ENCODE data around the gene TNFSF10. TPM values are rescaled to one million over a fixed set of nuclear protein-coding genes. Genes with fewer than 3 reads are reported as not detected.

Gene TNFSF10
- total RNA-seq, 1 experiment from 2014 or later: 2.2 TPM

DNA sequence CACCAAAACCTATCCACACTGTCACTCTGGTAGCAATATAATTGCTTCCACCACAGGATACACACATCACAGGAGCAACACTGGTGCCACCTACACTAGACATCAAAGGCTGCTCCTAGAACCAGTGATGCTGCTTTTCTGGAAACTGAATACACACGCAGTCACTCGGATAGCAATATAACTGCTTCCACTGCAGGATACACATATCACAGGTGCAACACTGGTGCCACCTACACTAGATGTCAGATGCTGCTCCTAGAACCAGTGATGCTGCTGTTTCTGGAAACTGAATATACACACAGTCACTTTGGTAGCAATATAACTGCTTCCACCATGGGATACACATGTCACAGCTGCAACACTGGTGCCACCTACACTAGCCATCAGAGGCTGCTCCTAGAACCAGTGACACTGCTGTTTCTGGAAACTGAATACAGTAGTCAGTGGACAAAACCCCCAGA, 6.9 kb upstream of the TNFSF10 start:
- no peaks in the 10 kb centered on the region for H3K9me3 ChIP-seq (ENCODE audit: control insufficient read depth, insufficient read depth, low read depth, low read length)
- no TSS peak for BruUV-seq (replicated peaks)
- no peaks in the 10 kb centered on the region for H3K4me1 ChIP-seq (ENCODE audit: control insufficient read depth, insufficient read depth, low read length)
- no peaks in the 10 kb centered on the region for H3K27me3 ChIP-seq (ENCODE audit: control insufficient read depth, insufficient read depth, low read length)
- ATAC-seq (0 out of 2 replicates have a peak, but pooled peaks have one; percentile 34), DNase-seq (ENCODE audit: low read depth, low spot score) (no peak)
- ChIA-PET POLR2A (no interaction called here), CTCF (no interaction called here)
- intact Hi-C loops (cut with micrococcal nuclease; ENCODE audit: unreplicated experiment): no loop called here
- no peak overlapping the region for H3K4me3 ChIP-seq (ENCODE audit: low read depth in 2 of 2, low read length in 2 of 2)
- no peak overlapping the region for H3K27ac ChIP-seq (ENCODE audit: low read length)
- TF ChIP-seq, protein P1, sequence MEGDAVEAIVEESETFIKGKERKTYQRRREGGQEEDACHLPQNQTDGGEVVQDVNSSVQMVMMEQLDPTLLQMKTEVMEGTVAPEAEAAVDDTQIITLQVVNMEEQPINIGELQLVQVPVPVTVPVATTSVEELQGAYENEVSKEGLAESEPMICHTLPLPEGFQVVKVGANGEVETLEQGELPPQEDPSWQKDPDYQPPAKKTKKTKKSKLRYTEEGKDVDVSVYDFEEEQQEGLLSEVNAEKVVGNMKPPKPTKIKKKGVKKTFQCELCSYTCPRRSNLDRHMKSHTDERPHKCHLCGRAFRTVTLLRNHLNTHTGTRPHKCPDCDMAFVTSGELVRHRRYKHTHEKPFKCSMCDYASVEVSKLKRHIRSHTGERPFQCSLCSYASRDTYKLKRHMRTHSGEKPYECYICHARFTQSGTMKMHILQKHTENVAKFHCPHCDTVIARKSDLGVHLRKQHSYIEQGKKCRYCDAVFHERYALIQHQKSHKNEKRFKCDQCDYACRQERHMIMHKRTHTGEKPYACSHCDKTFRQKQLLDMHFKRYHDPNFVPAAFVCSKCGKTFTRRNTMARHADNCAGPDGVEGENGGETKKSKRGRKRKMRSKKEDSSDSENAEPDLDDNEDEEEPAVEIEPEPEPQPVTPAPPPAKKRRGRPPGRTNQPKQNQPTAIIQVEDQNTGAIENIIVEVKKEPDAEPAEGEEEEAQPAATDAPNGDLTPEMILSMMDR (IDR thresholded peaks at IDR 0.05): no peak
- TF ChIP-seq, protein P2, sequence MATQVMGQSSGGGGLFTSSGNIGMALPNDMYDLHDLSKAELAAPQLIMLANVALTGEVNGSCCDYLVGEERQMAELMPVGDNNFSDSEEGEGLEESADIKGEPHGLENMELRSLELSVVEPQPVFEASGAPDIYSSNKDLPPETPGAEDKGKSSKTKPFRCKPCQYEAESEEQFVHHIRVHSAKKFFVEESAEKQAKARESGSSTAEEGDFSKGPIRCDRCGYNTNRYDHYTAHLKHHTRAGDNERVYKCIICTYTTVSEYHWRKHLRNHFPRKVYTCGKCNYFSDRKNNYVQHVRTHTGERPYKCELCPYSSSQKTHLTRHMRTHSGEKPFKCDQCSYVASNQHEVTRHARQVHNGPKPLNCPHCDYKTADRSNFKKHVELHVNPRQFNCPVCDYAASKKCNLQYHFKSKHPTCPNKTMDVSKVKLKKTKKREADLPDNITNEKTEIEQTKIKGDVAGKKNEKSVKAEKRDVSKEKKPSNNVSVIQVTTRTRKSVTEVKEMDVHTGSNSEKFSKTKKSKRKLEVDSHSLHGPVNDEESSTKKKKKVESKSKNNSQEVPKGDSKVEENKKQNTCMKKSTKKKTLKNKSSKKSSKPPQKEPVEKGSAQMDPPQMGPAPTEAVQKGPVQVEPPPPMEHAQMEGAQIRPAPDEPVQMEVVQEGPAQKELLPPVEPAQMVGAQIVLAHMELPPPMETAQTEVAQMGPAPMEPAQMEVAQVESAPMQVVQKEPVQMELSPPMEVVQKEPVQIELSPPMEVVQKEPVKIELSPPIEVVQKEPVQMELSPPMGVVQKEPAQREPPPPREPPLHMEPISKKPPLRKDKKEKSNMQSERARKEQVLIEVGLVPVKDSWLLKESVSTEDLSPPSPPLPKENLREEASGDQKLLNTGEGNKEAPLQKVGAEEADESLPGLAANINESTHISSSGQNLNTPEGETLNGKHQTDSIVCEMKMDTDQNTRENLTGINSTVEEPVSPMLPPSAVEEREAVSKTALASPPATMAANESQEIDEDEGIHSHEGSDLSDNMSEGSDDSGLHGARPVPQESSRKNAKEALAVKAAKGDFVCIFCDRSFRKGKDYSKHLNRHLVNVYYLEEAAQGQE (IDR thresholded peaks at IDR 0.05; ENCODE audit: insufficient read depth in 1 of 2, low read depth in 2 of 2, low read length in 1 of 2): no peak
- TF ChIP-seq POLR2AphosphoS5 (IDR thresholded peaks at IDR 0.05; ENCODE audit: low read depth, low read length) (no peak), SIN3A (IDR thresholded peaks at IDR 0.05; ENCODE audit: borderline replicate concordance, insufficient read depth, low read depth, low read length) (no peak), TCF7L2 (IDR thresholded peaks at IDR 0.05; ENCODE audit: low read depth, low read length) (no peak)
- in situ Hi-C loops (cut with HindIII; ENCODE audit: low pct_unique_long_range_greater_than_20kb, low sequenced_read_pairs): no loop called here
- no peaks in the 10 kb centered on the region for H3K36me3 ChIP-seq (ENCODE audit: control insufficient read depth, insufficient read depth, low read length)

DNA sequence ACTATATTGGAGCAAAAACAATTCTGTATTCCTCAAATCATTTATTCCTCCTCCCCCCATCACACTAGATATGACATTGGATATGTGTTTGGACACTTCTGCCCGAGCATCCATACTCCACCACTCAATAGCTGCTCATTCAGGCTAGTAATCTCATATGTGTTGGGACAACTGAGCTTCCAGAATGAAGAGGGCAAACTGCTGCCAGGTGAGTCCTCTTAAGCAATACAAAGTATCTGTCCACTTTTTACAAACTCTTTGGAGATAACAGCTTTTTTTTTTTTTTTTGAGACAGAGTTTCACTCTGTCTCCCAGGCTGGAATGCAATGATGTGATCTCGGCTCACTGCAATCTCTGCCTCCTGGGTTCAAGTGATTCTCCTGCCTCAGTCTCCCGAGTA, 5.4 kb upstream of the TNFSF10 start:
- BruUV-seq (replicated peaks): no TSS peak
- ChIA-PET POLR2A (interaction anchor here (0.6 kb wide), 2 partner anchors 36 to 593 kb away, joined by 3 to 5 read pairs; no protein-coding TSS in a partner anchor), CTCF (no interaction called here)
- Histone ChIP-seq H3K36me3 (ENCODE audit: control insufficient read depth, insufficient read depth, low read length) (no peaks in the 10 kb centered on the region), H3K4me1 (ENCODE audit: control insufficient read depth, insufficient read depth, low read length) (no peaks in the 10 kb centered on the region), H3K27me3 (ENCODE audit: control insufficient read depth, insufficient read depth, low read length) (no peaks in the 10 kb centered on the region), H3K9me3 (ENCODE audit: control insufficient read depth, insufficient read depth, low read depth, low read length) (no peaks in the 10 kb centered on the region), H3K27ac (ENCODE audit: low read length) (no peak overlapping the region), H3K4me3 (ENCODE audit: low read depth in 2 of 2, low read length in 2 of 2) (no peak overlapping the region)
- intact Hi-C loops (cut with micrococcal nuclease; ENCODE audit: unreplicated experiment) (no loop called here), in situ Hi-C loops (cut with HindIII; ENCODE audit: low pct_unique_long_range_greater_than_20kb, low sequenced_read_pairs) (no loop called here)
- TF ChIP-seq, protein P2 (IDR thresholded peaks at IDR 0.05; ENCODE audit: insufficient read depth in 1 of 2, low read depth in 2 of 2, low read length in 1 of 2): no peak
- TF ChIP-seq SIN3A (IDR thresholded peaks at IDR 0.05; ENCODE audit: borderline replicate concordance, insufficient read depth, low read depth, low read length) (no peak), POLR2AphosphoS5 (IDR thresholded peaks at IDR 0.05; ENCODE audit: low read depth, low read length) (no peak), TCF7L2 (IDR thresholded peaks at IDR 0.05; ENCODE audit: low read depth, low read length) (no peak)
- TF ChIP-seq, protein P1 (IDR thresholded peaks at IDR 0.05): no peak
- no peak for DNase-seq (ENCODE audit: low read depth, low spot score)
- no peak for ATAC-seq

Data from Panc1 (cell line).